ENCODE measurements around the gene PRPF40A.

DNA sequence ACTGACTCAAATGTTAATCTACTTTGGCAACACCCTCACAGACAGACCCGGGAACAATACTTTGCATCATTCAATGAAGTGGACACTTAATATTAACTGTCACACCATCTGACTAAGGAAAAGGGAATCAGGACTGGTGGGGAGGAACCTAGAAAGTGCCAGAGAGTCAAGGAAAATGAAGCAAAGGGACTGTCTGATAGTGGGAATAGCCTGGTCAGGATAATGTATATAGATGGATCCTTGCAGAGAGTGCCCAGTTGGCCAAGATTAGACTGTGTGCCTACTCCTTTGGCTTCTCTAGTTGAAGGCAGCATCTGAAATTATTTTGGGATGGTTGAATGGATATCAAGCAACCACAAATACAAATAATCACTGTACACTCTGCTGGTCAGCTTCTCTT lies 46.4 kb upstream of the PRPF40A start:
- no peak for TF ChIP-seq POLR2A (IDR thresholded peaks at IDR 0.05; ENCODE audit: low read length)
- TF ChIP-seq GATA1 (IDR thresholded peaks at IDR 0.05; ENCODE audit: low read depth, low read length) = no peak

Data from erythroblast (primary cell).